Activated CD8-positive, alpha-beta memory T cell treated with anti-CD3 and anti-CD28 coated beads, Interleukin-2, amount 50 U/mL, for 1 hour (primary cell): Measurements from ENCODE around the gene FAIM.
"Not testable (repeated sequence)": the region's sequence is repeated elsewhere in the genome, so short reads cannot be mapped to it uniquely, and the experiment has no call there.

Experiments
- DNase-seq: peaks from one replicate; pipeline ENCODE4 v3.0.0-alpha.2; 2020; ENCODE audit errors: extremely low read depth

Gene FAIM

GRCh38 chr3:138601661-138602060 lies 6.9 kb upstream of the FAIM start:
- DNase-seq, result not testable (repeated sequence)

GRCh38 chr3:138604106-138604595 lies 4.4 kb upstream of the FAIM start:
- not testable (repeated sequence) for DNase-seq

GRCh38 chr3:138609898-138610266 lies 1.3 kb downstream of the FAIM start:
- DNase-seq, result no peak

GRCh38 chr3:138615462-138615861 lies 6.9 kb downstream of the FAIM start:
- no peak for DNase-seq

- DNase-seq, result no peak
Measured at GRCh38 chr3:138620431-138620830, 11.9 kb downstream of the FAIM start.

GRCh38 chr3:138624518-138624917 lies 15.9 kb downstream of the FAIM start:
- DNase-seq, result no peak

- no peak for DNase-seq
Measured at GRCh38 chr3:138625707-138626365, 17.3 kb downstream of the FAIM start.

GRCh38 chr3:138629526-138629925 lies 21.0 kb downstream of the FAIM start:
- no peak for DNase-seq

GRCh38 chr3:138638641-138639040 lies 30.1 kb downstream of the FAIM start:
- DNase-seq, result no peak

- no peak for DNase-seq
Measured at GRCh38 chr3:138640537-138640936, 32.0 kb downstream of the FAIM start.

- DNase-seq, result no peak
Measured at GRCh38 chr3:138642226-138642926, 33.8 kb downstream of the FAIM start.

GRCh38 chr3:138642927-138643253 lies 34.3 kb downstream of the FAIM start:
- no peak for DNase-seq

- DNase-seq, result no peak
Measured at GRCh38 chr3:138646008-138646407, 37.4 kb downstream of the FAIM start.

GRCh38 chr3:138646513-138646912 lies 37.9 kb downstream of the FAIM start:
- no peak for DNase-seq

- no peak for DNase-seq
Measured at GRCh38 chr3:138649134-138649533, 40.6 kb downstream of the FAIM start.

GRCh38 chr3:138653567-138653966 lies 45.0 kb downstream of the FAIM start:
- no peak for DNase-seq

GRCh38 chr3:138657508-138657907 lies 48.9 kb downstream of the FAIM start:
- no peak for DNase-seq

GRCh38 chr3:138668107-138668506 lies 59.5 kb downstream of the FAIM start:
- DNase-seq, result no peak

- no peak for DNase-seq
Measured at GRCh38 chr3:138670407-138670806, 61.8 kb downstream of the FAIM start.

GRCh38 chr3:138673641-138674530 lies 65.3 kb downstream of the FAIM start:
- DNase-seq, result no peak

GRCh38 chr3:138675393-138675792 lies 66.8 kb downstream of the FAIM start:
- DNase-seq, result no peak

GRCh38 chr3:138678086-138678485 lies 69.5 kb downstream of the FAIM start:
- DNase-seq, result no peak
